ENCODE data around the gene CCDC185.

GRCh38 chr1:223352944-223353343 is 40.3 kb upstream of the CCDC185 start:
- TF ChIP-seq CTCF (IDR thresholded peaks at IDR 0.05; ENCODE audit: low read depth, low read length), result no peak
- no peak for TF ChIP-seq POLR2A (IDR thresholded peaks at IDR 0.05; ENCODE audit: extremely low read depth, insufficient read length)
- no peak for TF ChIP-seq MAX (IDR thresholded peaks at IDR 0.05; ENCODE audit: low read depth, low read length)
- TF ChIP-seq MYC (IDR thresholded peaks at IDR 0.05; ENCODE audit: low read depth, low read length), result no peak

Measured in NB4 (cell line).